GM12801 (cell line): ENCODE results near the gene RBM23.

Source experiments
- CTCF ChIP-seq: IDR thresholded peaks from one replicate; pipeline ENCODE4 v1.5.1; 2011; ENCODE audit warnings: control low read depth; ENCODE audit not compliant: insufficient read length; ENCODE audit errors: extremely low read depth

The RBM23 gene

GRCh38 chr14:22875003-22875747 is 43.8 kb downstream of the RBM23 start:
- no peak for TF ChIP-seq CTCF

GRCh38 chr14:22872833-22873520 is 46.0 kb downstream of the RBM23 start:
- no peak for TF ChIP-seq CTCF

- TF ChIP-seq CTCF = peak; percentile 65
Measured at GRCh38 chr14:22872033-22872832, 46.7 kb downstream of the RBM23 start.

- no peak for TF ChIP-seq CTCF
Measured at GRCh38 chr14:22871224-22872032, 47.5 kb downstream of the RBM23 start, which contains the start of gene LRP10. Gene LRP10 (plus strand): TSS chr14:22871740. CDS start chr14:22872304, 564 bp downstream.

- no peak for TF ChIP-seq CTCF
Measured at GRCh38 chr14:22870811-22871223, 48.1 kb downstream of the RBM23 start.

- TF ChIP-seq CTCF = no peak
Measured at GRCh38 chr14:22866874-22867273, 52.1 kb downstream of the RBM23 start.
